A673 (cell line): ENCODE results near the gene TCERG1L. TPM values are rescaled to one million over a fixed set of nuclear protein-coding genes. Genes with fewer than 3 reads are reported as not detected.

Source experiments
- BruUV-seq: library from RNA; stranded (reverse); fragments of 400-500 nt; replicated peaks from 2 replicates; lab custom pipeline; 2021; lab: Mats Ljungman, UMichigan
- CTCF ChIA-PET: fragments of 300-600 bp; sonication (Branson Sonifier 250); formaldehyde crosslinking; loops from one replicate; lab custom pipeline; 2022; ENCODE audit warnings: antibody characterized with exemption; lab: Charles Lee
- POLR2A ChIA-PET: fragments of 300-600 bp; sonication (Branson Sonifier 250); formaldehyde crosslinking; loops from one replicate; lab custom pipeline; 2022; ENCODE audit warnings: antibody characterized with exemption; ENCODE audit not compliant: low non-redundant PET; lab: Charles Lee
- DNase-seq: peaks from one replicate; pipeline ENCODE4 v3.0.0-alpha.2; 2015; ENCODE audit warnings: low spot score
- H3K27ac ChIP-seq: fragments of 200-600 bp; sonication (generic); 2 replicates; pipeline ENCODE4 v1.5.1; 2016; ENCODE audit warnings: mixed run types, low read depth, mild to moderate bottlenecking, mixed read lengths, antibody characterized with exemption, low read length; ENCODE audit not compliant: poor library complexity, severe bottlenecking
- H3K27me3 ChIP-seq: fragments of 200-600 bp; sonication (generic); replicated peaks from 2 replicates; pipeline ENCODE4 v1.6.1; 2017; ENCODE audit warnings: mixed run types, low read depth, mild to moderate bottlenecking, mixed read lengths, antibody characterized with exemption, low read length; ENCODE audit not compliant: insufficient read depth, poor library complexity
- H3K36me3 ChIP-seq: fragments of 200-600 bp; sonication (generic); 2 replicates; pipeline ENCODE4 v1.6.1; 2016; ENCODE audit warnings: mixed run types, mild to moderate bottlenecking, mixed read lengths, antibody characterized with exemption, low read length; ENCODE audit not compliant: insufficient read depth, poor library complexity, severe bottlenecking
- H3K4me1 ChIP-seq: fragments of 200-600 bp; sonication (generic); 2 replicates; pipeline ENCODE4 v1.6.1; 2017; ENCODE audit warnings: mixed run types, mild to moderate bottlenecking, mixed read lengths, antibody characterized with exemption, low read length; ENCODE audit not compliant: insufficient read depth, poor library complexity, severe bottlenecking
- H3K4me3 ChIP-seq: fragments of 200-600 bp; sonication (generic); 2 replicates; pipeline ENCODE4 v1.5.1; 2016; ENCODE audit warnings: low read depth, mixed run types, mild to moderate bottlenecking, mixed read lengths, low read length; ENCODE audit not compliant: poor library complexity, severe bottlenecking
- H3K9me3 ChIP-seq: fragments of 200-600 bp; sonication (generic); 2 replicates; pipeline ENCODE4 v1.6.1; 2016; ENCODE audit warnings: mixed run types, low read depth, mild to moderate bottlenecking, mixed read lengths, antibody characterized with exemption, low read length; ENCODE audit not compliant: poor library complexity, severe bottlenecking
- CTCF ChIP-seq: fragments of 300-800, 200-600 bp; sonication (generic); conservative IDR thresholded peaks from 2 replicates; pipeline ENCODE4 v1.5.1; 2017; ENCODE audit warnings: low read depth, mild to moderate bottlenecking, antibody characterized with exemption, low read length, moderate library complexity, mixed read lengths
- EZH2 ChIP-seq: fragments of 200-600 bp; sonication (generic); IDR thresholded peaks from 2 replicates; pipeline ENCODE4 v1.6.1; 2017; ENCODE audit warnings: borderline replicate concordance, low read depth, mild to moderate bottlenecking, mixed read lengths, antibody characterized with exemption, low read length; ENCODE audit not compliant: poor library complexity, severe bottlenecking
- intact Hi-C: fragments of 100-400 bp; cut with micrococcal nuclease; formaldehyde crosslinking; loops from one replicate; pipeline ENCODE4 v1.10.0; 2022; ENCODE audit not compliant: unreplicated experiment
- total RNA-seq: library from RNA; stranded (reverse); gene quantifications from 2 replicates; pipeline ENCODE4 v1.2.3, GENCODE V29; 2021

TCERG1L gene
- total RNA-seq, 1 experiment from 2014 or later, result 16.3 TPM

GRCh38 chr10:131272897-131273451 is 38.5 kb downstream of the TCERG1L start:
- BruUV-seq, result no TSS peak
- ChIA-PET POLR2A (no interaction called here), CTCF (no interaction called here)
- Histone ChIP-seq H3K4me1 (no peaks in the 10 kb centered on the region), H3K27ac (no peak overlapping the region), H3K27me3 (no peaks in the 10 kb centered on the region), H3K36me3 (peaks cover 11% of the 10 kb centered on the region), H3K4me3 (no peak overlapping the region), H3K9me3 (no peaks in the 10 kb centered on the region)
- TF ChIP-seq EZH2, result no peak
- no peak for TF ChIP-seq CTCF
- no peak for DNase-seq
- intact Hi-C loops, result no loop called here

GRCh38 chr10:131271966-131272365 is 39.6 kb downstream of the TCERG1L start:
- H3K4me1 ChIP-seq, result no peaks in the 10 kb centered on the region
- POLR2A ChIA-PET, result no interaction called here
- no peak for DNase-seq
- no peaks in the 10 kb centered on the region for H3K27me3 ChIP-seq
- peaks cover 11% of the 10 kb centered on the region for H3K36me3 ChIP-seq
- TF ChIP-seq CTCF (no peak), EZH2 (no peak)
- no peak overlapping the region for H3K27ac ChIP-seq
- CTCF ChIA-PET, result no interaction called here
- intact Hi-C loops, result no loop called here
- no peak overlapping the region for H3K4me3 ChIP-seq
- BruUV-seq, result no TSS peak
- no peaks in the 10 kb centered on the region for H3K9me3 ChIP-seq

GRCh38 chr10:131271195-131271880 is 40.2 kb downstream of the TCERG1L start:
- no TSS peak for BruUV-seq
- H3K27me3 ChIP-seq, result no peaks in the 10 kb centered on the region
- no peak for TF ChIP-seq EZH2
- ChIA-PET CTCF (no interaction called here), POLR2A (no interaction called here)
- no peaks in the 10 kb centered on the region for H3K4me1 ChIP-seq
- H3K9me3 ChIP-seq, result no peaks in the 10 kb centered on the region
- H3K36me3 ChIP-seq, result peaks cover 11% of the 10 kb centered on the region
- DNase-seq, result no peak
- intact Hi-C loops, result no loop called here
- H3K27ac ChIP-seq, result no peak overlapping the region
- H3K4me3 ChIP-seq, result no peak overlapping the region
